ENCODE measurements around the gene AFTPH. TPM values are rescaled to one million over a fixed set of nuclear protein-coding genes. Genes with fewer than 3 reads are reported as not detected.

Gene AFTPH
- total RNA-seq, 1 experiment from 2014 or later: 18.8 TPM

- TF ChIP-seq CTCF (conservative IDR thresholded peaks at IDR 0.05; ENCODE audit: low read depth, low read length): no peak
- TF ChIP-seq EZH2 (IDR thresholded peaks at IDR 0.05; ENCODE audit: borderline replicate concordance, low read depth, low read length, poor library complexity, severe bottlenecking): no peak
- POLR2A ChIA-PET (ENCODE audit: low non-redundant PET): no interaction called here
These were observed 105.7 kb downstream of the AFTPH start for GRCh38 chr2:64629875-64630274.

GRCh38 chr2:64630752-64631151 lies 106.6 kb downstream of the AFTPH start:
- no peak for DNase-seq (ENCODE audit: low spot score)
- H3K36me3 ChIP-seq (ENCODE audit: insufficient read depth, low read length, poor library complexity, severe bottlenecking): peaks cover 16% of the 10 kb centered on the region
- no TSS peak for BruUV-seq (replicated peaks)
- H3K27ac ChIP-seq (ENCODE audit: low read depth, low read length, poor library complexity, severe bottlenecking): no peak overlapping the region
- intact Hi-C loops (cut with micrococcal nuclease; ENCODE audit: unreplicated experiment): no loop called here
- no peaks in the 10 kb centered on the region for H3K27me3 ChIP-seq (replicated peaks; ENCODE audit: insufficient read depth, low read depth, low read length, poor library complexity)
- no peaks in the 10 kb centered on the region for H3K9me3 ChIP-seq (ENCODE audit: low read depth, low read length, poor library complexity, severe bottlenecking)
- POLR2A ChIA-PET (ENCODE audit: low non-redundant PET): no interaction called here
- CTCF ChIA-PET: no interaction called here
- no peak overlapping the region for H3K4me3 ChIP-seq (ENCODE audit: low read depth, low read length, poor library complexity, severe bottlenecking)
- no peak for TF ChIP-seq EZH2 (IDR thresholded peaks at IDR 0.05; ENCODE audit: borderline replicate concordance, low read depth, low read length, poor library complexity, severe bottlenecking)
- TF ChIP-seq CTCF (conservative IDR thresholded peaks at IDR 0.05; ENCODE audit: low read depth, low read length): no peak
- peaks cover 8% of the 10 kb centered on the region for H3K4me1 ChIP-seq (ENCODE audit: insufficient read depth, low read length, poor library complexity, severe bottlenecking)

More at GRCh38 chr2:64629875-64630274, 105.7 kb downstream of the AFTPH start:
- no peaks in the 10 kb centered on the region for H3K27me3 ChIP-seq (replicated peaks; ENCODE audit: insufficient read depth, low read depth, low read length, poor library complexity)
- no peak overlapping the region for H3K4me3 ChIP-seq (ENCODE audit: low read depth, low read length, poor library complexity, severe bottlenecking)
- peaks cover 9% of the 10 kb centered on the region for H3K36me3 ChIP-seq (ENCODE audit: insufficient read depth, low read length, poor library complexity, severe bottlenecking)
- no peak for DNase-seq (ENCODE audit: low spot score)
- peaks cover 7% of the 10 kb centered on the region for H3K4me1 ChIP-seq (ENCODE audit: insufficient read depth, low read length, poor library complexity, severe bottlenecking)
- CTCF ChIA-PET: interaction anchor here (0.6 kb wide), 1 partner anchor 299 kb away, joined by 3 read pairs; no protein-coding TSS in a partner anchor
- no peaks in the 10 kb centered on the region for H3K9me3 ChIP-seq (ENCODE audit: low read depth, low read length, poor library complexity, severe bottlenecking)
- no TSS peak for BruUV-seq (replicated peaks)
- no peak overlapping the region for H3K27ac ChIP-seq (ENCODE audit: low read depth, low read length, poor library complexity, severe bottlenecking)
- intact Hi-C loops (cut with micrococcal nuclease; ENCODE audit: unreplicated experiment): no loop called here

GRCh38 chr2:64631771-64632170 lies 107.6 kb downstream of the AFTPH start:
- peaks cover 22% of the 10 kb centered on the region for H3K36me3 ChIP-seq (ENCODE audit: insufficient read depth, low read length, poor library complexity, severe bottlenecking)
- H3K27me3 ChIP-seq (replicated peaks; ENCODE audit: insufficient read depth, low read depth, low read length, poor library complexity): no peaks in the 10 kb centered on the region
- POLR2A ChIA-PET (ENCODE audit: low non-redundant PET): interaction anchor here (0.6 kb wide), 1 partner anchor 61 kb away, joined by 22 read pairs; no protein-coding TSS in a partner anchor

More at GRCh38 chr2:64631771-64632170, 107.6 kb downstream of the AFTPH start:
- intact Hi-C loops (cut with micrococcal nuclease; ENCODE audit: unreplicated experiment): no loop called here
- CTCF ChIA-PET: no interaction called here
- TF ChIP-seq CTCF (conservative IDR thresholded peaks at IDR 0.05; ENCODE audit: low read depth, low read length): no peak
- TF ChIP-seq EZH2 (IDR thresholded peaks at IDR 0.05; ENCODE audit: borderline replicate concordance, low read depth, low read length, poor library complexity, severe bottlenecking): no peak
- DNase-seq (ENCODE audit: low spot score): no peak
- BruUV-seq (replicated peaks): no TSS peak
- Histone ChIP-seq H3K4me3 (ENCODE audit: low read depth, low read length, poor library complexity, severe bottlenecking) (no peak overlapping the region), H3K27ac (ENCODE audit: low read depth, low read length, poor library complexity, severe bottlenecking) (no peak overlapping the region), H3K4me1 (ENCODE audit: insufficient read depth, low read length, poor library complexity, severe bottlenecking) (peaks cover 17% of the 10 kb centered on the region), H3K9me3 (ENCODE audit: low read depth, low read length, poor library complexity, severe bottlenecking) (no peaks in the 10 kb centered on the region)
